DMS 273 treated with DMSO at 0.1 percent for 48 hours (cell line): ENCODE measurements around the gene DENND1A.

Experiments
- DNase-seq: peaks from one replicate; lab custom pipeline; 2025; lab: John Stamatoyannopoulos, UW

Gene DENND1A

GRCh38 chr9:123568691-123569688 lies 360.9 kb downstream of the DENND1A start:
- DNase-seq: no peak

- no peak for DNase-seq
Measured at GRCh38 chr9:123567013-123567412, 362.9 kb downstream of the DENND1A start.

- no peak for DNase-seq
Measured at GRCh38 chr9:123564652-123565051, 365.3 kb downstream of the DENND1A start.

GRCh38 chr9:123562844-123563346 lies 367.0 kb downstream of the DENND1A start:
- DNase-seq: no peak

- DNase-seq: no peak
Measured at GRCh38 chr9:123561046-123561445, 368.9 kb downstream of the DENND1A start.

- no peak for DNase-seq
Measured at GRCh38 chr9:123556464-123557435, 373.2 kb downstream of the DENND1A start.

GRCh38 chr9:123555646-123556045 lies 374.3 kb downstream of the DENND1A start:
- no peak for DNase-seq

GRCh38 chr9:123552530-123552929 lies 377.4 kb downstream of the DENND1A start:
- no peak for DNase-seq

- no peak for DNase-seq
Measured at GRCh38 chr9:123551734-123552133, 378.2 kb downstream of the DENND1A start.

GRCh38 chr9:123550797-123551196 lies 379.1 kb downstream of the DENND1A start:
- no peak for DNase-seq

GRCh38 chr9:123550012-123550411 lies 379.9 kb downstream of the DENND1A start:
- no peak for DNase-seq

GRCh38 chr9:123548741-123549545 lies 381.0 kb downstream of the DENND1A start:
- DNase-seq: no peak

GRCh38 chr9:123544007-123544827 lies 385.7 kb downstream of the DENND1A start:
- DNase-seq: no peak

- DNase-seq: no peak
Measured at GRCh38 chr9:123543492-123543891, 386.4 kb downstream of the DENND1A start.

GRCh38 chr9:123542435-123543225 lies 387.3 kb downstream of the DENND1A start:
- no peak for DNase-seq

GRCh38 chr9:123541411-123541810 lies 388.5 kb downstream of the DENND1A start:
- no peak for DNase-seq

- no peak for DNase-seq
Measured at GRCh38 chr9:123540457-123540856, 389.5 kb downstream of the DENND1A start.

GRCh38 chr9:123537809-123538208 lies 392.1 kb downstream of the DENND1A start:
- DNase-seq: no peak

GRCh38 chr9:123536455-123536868 lies 393.5 kb downstream of the DENND1A start:
- no peak for DNase-seq

GRCh38 chr9:123534336-123534735 lies 395.6 kb downstream of the DENND1A start:
- no peak for DNase-seq
